ENCODE results near the gene C22orf31.
"Not testable (repeated sequence)": the region's sequence is repeated elsewhere in the genome, so short reads cannot be mapped to it uniquely, and the experiment has no call there.

Gene C22orf31

GRCh38 chr22:29092243-29092642 is 30.6 kb upstream of the C22orf31 start:
- TF ChIP-seq CTCF (IDR thresholded peaks at IDR 0.05; ENCODE audit: low read depth, low read length, missing control alignments) = no peak
- no peak overlapping the region for H3K4me3 ChIP-seq (ENCODE audit: low read depth, low read length)
- no peak for DNase-seq (ENCODE audit: low read depth)

- DNase-seq (ENCODE audit: low read depth) = no peak
- no peak for TF ChIP-seq CTCF (IDR thresholded peaks at IDR 0.05; ENCODE audit: low read depth, low read length, missing control alignments)
- H3K4me3 ChIP-seq (ENCODE audit: low read depth, low read length) = no peak overlapping the region
These were observed 28.4 kb upstream of the C22orf31 start for GRCh38 chr22:29090039-29090438.

- DNase-seq (ENCODE audit: low read depth) = no peak
- H3K4me3 ChIP-seq (ENCODE audit: low read depth, low read length) = no peak overlapping the region
These were observed 27.9 kb upstream of the C22orf31 start for GRCh38 chr22:29089507-29089906.

GRCh38 chr22:29088809-29089208 is 27.2 kb upstream of the C22orf31 start:
- TF ChIP-seq CTCF (IDR thresholded peaks at IDR 0.05; ENCODE audit: low read depth, low read length, missing control alignments) = no peak
- no peak overlapping the region for H3K4me3 ChIP-seq (ENCODE audit: low read depth, low read length)
- no peak for DNase-seq (ENCODE audit: low read depth)

More at GRCh38 chr22:29089507-29089906, 27.9 kb upstream of the C22orf31 start:
- no peak for TF ChIP-seq CTCF (IDR thresholded peaks at IDR 0.05; ENCODE audit: low read depth, low read length, missing control alignments)

GRCh38 chr22:29087012-29087411 is 25.4 kb upstream of the C22orf31 start:
- no peak overlapping the region for H3K4me3 ChIP-seq (ENCODE audit: low read depth, low read length)
- DNase-seq (ENCODE audit: low read depth) = no peak
- no peak for TF ChIP-seq CTCF (IDR thresholded peaks at IDR 0.05; ENCODE audit: low read depth, low read length, missing control alignments)

- DNase-seq (ENCODE audit: low read depth) = no peak
- TF ChIP-seq CTCF (IDR thresholded peaks at IDR 0.05; ENCODE audit: low read depth, low read length, missing control alignments) = no peak
- H3K4me3 ChIP-seq (ENCODE audit: low read depth, low read length) = no peak overlapping the region
These were observed 22.4 kb upstream of the C22orf31 start for GRCh38 chr22:29083933-29084591.

GRCh38 chr22:29083576-29083932 is 21.9 kb upstream of the C22orf31 start:
- DNase-seq (ENCODE audit: low read depth); H3K4me3 ChIP-seq (ENCODE audit: low read depth, low read length): not testable (repeated sequence)

All from GM12864 (cell line).